MM.1S (cell line): ENCODE data around the gene RASAL2.

ENCODE experiments used
- DNase-seq: peaks from one replicate; pipeline ENCODE4 v3.0.0-alpha.2; 2015
- H2AFZ ChIP-seq: fragments of 300-600 bp; sonication (generic); 2 replicates; pipeline ENCODE4 v1.6.0; 2016; ENCODE audit warnings: antibody characterized with exemption, low read length
- H3F3A ChIP-seq: fragments of 300-600 bp; sonication (generic); 2 replicates; pipeline ENCODE4 v1.6.1; 2016; ENCODE audit warnings: mild to moderate bottlenecking, antibody characterized with exemption, low read length, moderate library complexity, mixed read lengths; ENCODE audit not compliant: insufficient read depth
- H3K27ac ChIP-seq: fragments of 300-600 bp; sonication (generic); 2 replicates; pipeline ENCODE4 v1.5.1; 2016; ENCODE audit warnings: mild to moderate bottlenecking, low read length
- H3K27me3 ChIP-seq: fragments of 300-600 bp; sonication (generic); replicated peaks from 2 replicates; pipeline ENCODE4 v1.6.0; 2016; ENCODE audit warnings: low read length; ENCODE audit not compliant: insufficient read depth
- H3K36me3 ChIP-seq: fragments of 300-600 bp; sonication (generic); replicated peaks from 2 replicates; pipeline ENCODE4 v1.6.1; 2016; ENCODE audit warnings: mild to moderate bottlenecking, low read length, mixed read lengths; ENCODE audit not compliant: insufficient read depth
- H3K4me1 ChIP-seq: fragments of 300-600 bp; sonication (generic); 2 replicates; pipeline ENCODE4 v1.6.1; 2016; ENCODE audit warnings: low read length, mixed read lengths
- H3K4me2 ChIP-seq: fragments of 300-600 bp; sonication (generic); 2 replicates; pipeline ENCODE4 v1.6.0; 2016; ENCODE audit warnings: low read depth, low read length
- H3K4me3 ChIP-seq: fragments of 300-600 bp; sonication (generic); 2 replicates; pipeline ENCODE4 v1.5.1; 2016; ENCODE audit warnings: low read length, mixed read lengths
- H3K79me2 ChIP-seq: fragments of 300-600 bp; sonication (generic); 2 replicates; pipeline ENCODE4 v1.6.1; 2016; ENCODE audit warnings: mixed run types, low read length, mixed read lengths
- H3K9ac ChIP-seq: fragments of 300-600 bp; sonication (generic); 2 replicates; pipeline ENCODE4 v1.6.1; 2016; ENCODE audit warnings: low read length, mixed read lengths
- H3K9me2 ChIP-seq: fragments of 300-600 bp; sonication (generic); replicated peaks from 2 replicates; pipeline ENCODE4 v1.6.1; 2016; ENCODE audit warnings: mild to moderate bottlenecking, low read length, mixed read lengths; ENCODE audit not compliant: insufficient read depth
- H3K9me3 ChIP-seq: fragments of 300-600 bp; sonication (generic); replicated peaks from 2 replicates; pipeline ENCODE4 v1.6.1; 2016; ENCODE audit warnings: mild to moderate bottlenecking, low read length, mixed read lengths; ENCODE audit not compliant: insufficient read depth
- H4K20me1 ChIP-seq: fragments of 300-600 bp; sonication (generic); 2 replicates; pipeline ENCODE4 v1.6.1; 2016; ENCODE audit warnings: mild to moderate bottlenecking, low read length, moderate library complexity, mixed read lengths; ENCODE audit not compliant: insufficient read depth
- CTCF ChIP-seq: fragments of 300-600 bp; sonication (generic); IDR thresholded peaks from 2 replicates; pipeline ENCODE4 v1.5.1; 2016; ENCODE audit warnings: antibody characterized with exemption, low read length, mixed read lengths
- EZH2 ChIP-seq: fragments of 300-600 bp; sonication (generic); optimal IDR thresholded peaks from 2 replicates; pipeline ENCODE3; 2017; ENCODE audit warnings: low read depth, mild to moderate bottlenecking, antibody characterized with exemption, low read length, mixed read lengths
- EZH2phosphoT487 ChIP-seq: fragments of 300-600 bp; sonication (generic); IDR thresholded peaks from 2 replicates; pipeline ENCODE4 v1.6.1; 2018; ENCODE audit warnings: antibody characterized with exemption, low read length

RASAL2 gene

GRCh38 chr1:178442925-178443324, 349.0 kb downstream of the RASAL2 start:
- H3K4me1 ChIP-seq: no peaks in the 10 kb centered on the region
- H3K9me3 ChIP-seq: no peaks in the 10 kb centered on the region
- H3K36me3 ChIP-seq: no peaks in the 10 kb centered on the region
- H3K79me2 ChIP-seq: no peaks in the 10 kb centered on the region
- H3K4me3 ChIP-seq: no peak overlapping the region
- no peaks in the 10 kb centered on the region for H3K27me3 ChIP-seq
- H3K9me2 ChIP-seq: no peaks in the 10 kb centered on the region
- DNase-seq: no peak
- H3F3A ChIP-seq: no peaks in the 10 kb centered on the region
- no peak overlapping the region for H3K27ac ChIP-seq
- TF ChIP-seq CTCF (no peak), EZH2 (no peak), EZH2phosphoT487 (no peak)
- H4K20me1 ChIP-seq: no peaks in the 10 kb centered on the region
- H3K9ac ChIP-seq: no peak overlapping the region
- no peak overlapping the region for H3K4me2 ChIP-seq
- H2AFZ ChIP-seq: no peak overlapping the region

- no peak for TF ChIP-seq CTCF
- TF ChIP-seq EZH2phosphoT487: no peak
- no peak for TF ChIP-seq EZH2
- Histone ChIP-seq H3K9ac (no peak overlapping the region), H3F3A (no peaks in the 10 kb centered on the region), H3K27me3 (no peaks in the 10 kb centered on the region), H3K36me3 (no peaks in the 10 kb centered on the region), H3K4me3 (no peak overlapping the region), H3K4me2 (no peak overlapping the region), H3K27ac (no peak overlapping the region), H3K79me2 (no peaks in the 10 kb centered on the region), H3K9me3 (no peaks in the 10 kb centered on the region), H3K4me1 (no peaks in the 10 kb centered on the region), H2AFZ (no peak overlapping the region), H4K20me1 (no peaks in the 10 kb centered on the region), H3K9me2 (no peaks in the 10 kb centered on the region)
- no peak for DNase-seq
Measured at GRCh38 chr1:178450871-178451270, 357.0 kb downstream of the RASAL2 start.

- H3K27me3 ChIP-seq: no peaks in the 10 kb centered on the region
- H3K4me2 ChIP-seq: no peak overlapping the region
- no peak overlapping the region for H3K27ac ChIP-seq
- no peak overlapping the region for H3K4me3 ChIP-seq
- TF ChIP-seq CTCF (no peak), EZH2 (no peak), EZH2phosphoT487 (no peak)
- no peak overlapping the region for H3K9ac ChIP-seq
- H3K36me3 ChIP-seq: no peaks in the 10 kb centered on the region
- no peaks in the 10 kb centered on the region for H3K9me2 ChIP-seq
- DNase-seq: no peak
- no peak overlapping the region for H2AFZ ChIP-seq
- no peaks in the 10 kb centered on the region for H3K4me1 ChIP-seq
- H3K9me3 ChIP-seq: no peaks in the 10 kb centered on the region
- H4K20me1 ChIP-seq: no peaks in the 10 kb centered on the region
- no peaks in the 10 kb centered on the region for H3F3A ChIP-seq
- H3K79me2 ChIP-seq: no peaks in the 10 kb centered on the region
Measured at GRCh38 chr1:178451529-178451928, 357.6 kb downstream of the RASAL2 start.
